Measurements from ENCODE around the gene PSMD5. TPM values are rescaled to one million over a fixed set of nuclear protein-coding genes. Genes with fewer than 3 reads are reported as not detected.
A peak's percentile ranks its signal among the peaks of the same experiment; 100 is the strongest.

The PSMD5 gene
- total and polyA plus RNA-seq, 2 donors from 2014 or later, result 17.1 to 38.3 TPM

DNA sequence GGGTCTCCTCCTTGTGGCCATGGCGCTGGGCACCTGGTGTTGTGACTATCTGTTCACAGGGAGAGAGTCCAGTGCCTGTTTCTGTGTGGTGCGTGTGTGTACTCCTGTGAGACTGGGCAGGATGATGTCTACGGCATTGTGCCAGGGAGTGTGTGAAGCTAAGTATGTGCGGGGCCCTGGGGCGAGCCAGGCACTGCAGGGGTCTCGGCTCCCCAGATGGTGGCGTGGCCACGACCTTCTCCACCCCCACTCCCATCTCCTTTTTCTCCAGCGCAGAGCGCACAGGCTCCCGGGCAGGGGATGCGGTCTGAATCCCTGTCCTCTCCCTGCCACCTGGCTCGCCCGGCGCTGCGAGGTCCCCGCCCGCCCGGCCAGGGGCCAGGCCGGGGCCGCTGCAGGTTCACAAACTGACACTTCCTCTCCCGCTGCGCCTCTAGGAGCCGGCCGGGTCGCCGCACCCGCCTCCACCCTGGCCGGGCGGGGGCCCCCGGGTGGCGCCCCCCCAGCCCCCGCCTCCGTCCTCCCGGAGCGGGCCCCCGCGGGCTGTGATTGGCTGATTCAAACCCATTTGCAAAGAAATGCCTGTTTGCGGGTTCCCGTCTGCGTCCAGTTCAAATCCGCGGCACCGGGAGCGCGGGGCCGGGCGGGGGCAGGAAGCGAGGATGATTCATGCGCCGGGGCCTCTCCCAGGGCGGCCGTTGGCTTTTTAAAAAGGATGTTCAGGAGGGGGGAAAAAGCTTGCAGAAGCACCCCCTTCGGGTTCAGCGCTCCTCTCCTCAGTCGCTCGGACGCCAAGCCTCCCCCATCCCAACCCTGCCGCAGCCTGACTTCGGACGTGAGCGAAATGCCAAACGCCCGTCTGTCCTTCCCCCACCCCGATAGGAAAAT is 33.5 kb upstream of the PSMD5 start:
- Histone ChIP-seq H3K9ac (ENCODE audit: low read length in 3 of 3) (peak overlapping the region in 1 of 3 donors; percentile 40), H3K4me3 (ENCODE audit: low read length in 3 of 3) (peak overlapping the region; percentile 47 to 65 (median 51)), H3K27ac (ENCODE audit: low read depth in 2 of 2, low read length in 2 of 2) (peak overlapping the region; percentile 34 to 67), H3K36me3 (ENCODE audit: control insufficient read depth in 2 of 3, insufficient read depth in 3 of 3, low read length in 3 of 3) (no peaks in the 10 kb centered on the region), H3K27me3 (ENCODE audit: control insufficient read depth, insufficient read depth, low read length) (no peaks in the 10 kb centered on the region), H3K4me1 (ENCODE audit: control insufficient read depth in 2 of 3, insufficient read depth in 2 of 3, low read depth in 1 of 3, low read length in 3 of 3) (peaks cover 0 to 4% (median 0%) of the 10 kb centered on the region in 3 donors), H3K9me3 (ENCODE audit: control insufficient read depth in 2 of 3, insufficient read depth in 1 of 3, low read length in 3 of 3) (no peaks in the 10 kb centered on the region)
- DNase-seq, result peak; percentile 75 to 92 (median 87)
- TF ChIP-seq, protein P1, sequence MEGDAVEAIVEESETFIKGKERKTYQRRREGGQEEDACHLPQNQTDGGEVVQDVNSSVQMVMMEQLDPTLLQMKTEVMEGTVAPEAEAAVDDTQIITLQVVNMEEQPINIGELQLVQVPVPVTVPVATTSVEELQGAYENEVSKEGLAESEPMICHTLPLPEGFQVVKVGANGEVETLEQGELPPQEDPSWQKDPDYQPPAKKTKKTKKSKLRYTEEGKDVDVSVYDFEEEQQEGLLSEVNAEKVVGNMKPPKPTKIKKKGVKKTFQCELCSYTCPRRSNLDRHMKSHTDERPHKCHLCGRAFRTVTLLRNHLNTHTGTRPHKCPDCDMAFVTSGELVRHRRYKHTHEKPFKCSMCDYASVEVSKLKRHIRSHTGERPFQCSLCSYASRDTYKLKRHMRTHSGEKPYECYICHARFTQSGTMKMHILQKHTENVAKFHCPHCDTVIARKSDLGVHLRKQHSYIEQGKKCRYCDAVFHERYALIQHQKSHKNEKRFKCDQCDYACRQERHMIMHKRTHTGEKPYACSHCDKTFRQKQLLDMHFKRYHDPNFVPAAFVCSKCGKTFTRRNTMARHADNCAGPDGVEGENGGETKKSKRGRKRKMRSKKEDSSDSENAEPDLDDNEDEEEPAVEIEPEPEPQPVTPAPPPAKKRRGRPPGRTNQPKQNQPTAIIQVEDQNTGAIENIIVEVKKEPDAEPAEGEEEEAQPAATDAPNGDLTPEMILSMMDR (IDR thresholded peaks at IDR 0.05; ENCODE audit: borderline replicate concordance, extremely low read depth, insufficient read depth), result no peak
- intact Hi-C loops (cut with DNase I), result no loop called here
- no peak for FAIRE-seq

DNA sequence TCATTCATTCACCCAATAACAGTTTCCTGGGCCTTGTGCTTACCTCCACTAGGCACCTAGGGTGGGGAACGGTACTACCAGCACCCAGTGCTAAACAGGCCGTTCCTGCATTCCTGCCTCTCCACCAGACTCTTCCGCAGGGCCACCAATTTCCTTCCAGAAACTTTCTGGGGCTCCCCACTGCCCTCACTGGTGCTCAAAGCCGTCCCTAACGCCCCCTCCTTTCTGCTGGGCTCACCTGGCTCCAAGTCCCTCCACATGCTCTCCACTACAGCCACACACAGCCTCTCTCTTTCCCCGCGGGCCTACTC is 32.9 kb upstream of the PSMD5 start:
- no peak overlapping the region for H3K9ac ChIP-seq (ENCODE audit: low read length in 3 of 3)
- FAIRE-seq, result no peak
- no peaks in the 10 kb centered on the region for H3K27me3 ChIP-seq (ENCODE audit: control insufficient read depth, insufficient read depth, low read length)
- H3K4me3 ChIP-seq (ENCODE audit: low read length in 3 of 3), result no peak overlapping the region
- H3K36me3 ChIP-seq (ENCODE audit: control insufficient read depth in 2 of 3, insufficient read depth in 3 of 3, low read length in 3 of 3), result no peaks in the 10 kb centered on the region
- H3K4me1 ChIP-seq (ENCODE audit: control insufficient read depth in 2 of 3, insufficient read depth in 2 of 3, low read depth in 1 of 3, low read length in 3 of 3), result peaks cover 0 to 4% (median 0%) of the 10 kb centered on the region in 3 donors
- TF ChIP-seq, protein P1 (IDR thresholded peaks at IDR 0.05; ENCODE audit: borderline replicate concordance, extremely low read depth, insufficient read depth), result no peak
- H3K9me3 ChIP-seq (ENCODE audit: control insufficient read depth in 2 of 3, insufficient read depth in 1 of 3, low read length in 3 of 3), result no peaks in the 10 kb centered on the region
- no peak for DNase-seq
- intact Hi-C loops (cut with DNase I), result no loop called here
- H3K27ac ChIP-seq (ENCODE audit: low read depth in 2 of 2, low read length in 2 of 2), result peak overlapping the region in 1 of 2 donors; percentile 34

GRCh38 chr9:120875195-120875565 is 32.5 kb upstream of the PSMD5 start:
- DNase-seq, result no peak
- Histone ChIP-seq H3K4me3 (ENCODE audit: low read length in 3 of 3) (no peak overlapping the region), H3K36me3 (ENCODE audit: control insufficient read depth in 2 of 3, insufficient read depth in 3 of 3, low read length in 3 of 3) (no peaks in the 10 kb centered on the region), H3K27me3 (ENCODE audit: control insufficient read depth, insufficient read depth, low read length) (no peaks in the 10 kb centered on the region), H3K9me3 (ENCODE audit: control insufficient read depth in 2 of 3, insufficient read depth in 1 of 3, low read length in 3 of 3) (no peaks in the 10 kb centered on the region), H3K27ac (ENCODE audit: low read depth in 2 of 2, low read length in 2 of 2) (no peak overlapping the region), H3K9ac (ENCODE audit: low read length in 3 of 3) (no peak overlapping the region), H3K4me1 (ENCODE audit: control insufficient read depth in 2 of 3, insufficient read depth in 2 of 3, low read depth in 1 of 3, low read length in 3 of 3) (peaks cover 0 to 4% (median 0%) of the 10 kb centered on the region in 3 donors)
- intact Hi-C loops (cut with DNase I), result no loop called here
- TF ChIP-seq, protein P1 (IDR thresholded peaks at IDR 0.05; ENCODE audit: borderline replicate concordance, extremely low read depth, insufficient read depth), result no peak
- FAIRE-seq, result no peak

All from kidney (tissue), 14 donors.